ENCODE results near the gene MCM5. TPM values are rescaled to one million over a fixed set of nuclear protein-coding genes. Genes with fewer than 3 reads are reported as not detected.

Gene MCM5
- total and polyA plus RNA-seq, 2 of the 13 experiments (the other 11 are each of a cell fraction or from before 2014, with no cell fraction given) = 40.2 to 93.5 TPM

- TF ChIP-seq DR1 (CRISPR knock-in tag; IDR thresholded peaks at IDR 0.05) = peak; percentile 90
- TF ChIP-seq SRY (CRISPR knock-in tag; IDR thresholded peaks at IDR 0.05) = peak; percentile 69; the same call in 1 of the 2 replicates
- TF ChIP-seq MIER3 (CRISPR knock-in tag; IDR thresholded peaks at IDR 0.05; ENCODE audit: borderline replicate concordance) = no peak
- 0 out of 2 replicates have a peak, but pooled peaks have one; percentile 26 for TF ChIP-seq ZNF317 (CRISPR knock-in tag; IDR thresholded peaks at IDR 0.05)
- TF ChIP-seq NAIF1 (CRISPR knock-in tag; IDR thresholded peaks at IDR 0.05; ENCODE audit: borderline replicate concordance) = peak; percentile 35; the same call in 1 of the 2 replicates
- no peak for TF ChIP-seq JUNB (CRISPR knock-in tag; IDR thresholded peaks at IDR 0.05; ENCODE audit: borderline replicate concordance)
- TF ChIP-seq ZNF782 (CRISPR knock-in tag; IDR thresholded peaks at IDR 0.05; ENCODE audit: borderline replicate concordance) = peak; percentile 62; the same call in 1 of the 2 replicates
- peak; percentile 40; the same call in 1 of the 2 replicates for TF ChIP-seq BCL3 (CRISPR knock-in tag; IDR thresholded peaks at IDR 0.05)
- TF ChIP-seq ATF6 (CRISPR knock-in tag; conservative IDR thresholded peaks at IDR 0.05) = no peak
- TF ChIP-seq ZFP82 (CRISPR knock-in tag; IDR thresholded peaks at IDR 0.05; ENCODE audit: borderline replicate concordance) = no peak
- peak; percentile 69 for TF ChIP-seq SALL1 (CRISPR knock-in tag; IDR thresholded peaks at IDR 0.05)
- 0 out of 2 replicates have a peak, but pooled peaks have one; percentile 11 for TF ChIP-seq ZNF629 (CRISPR knock-in tag; conservative IDR thresholded peaks at IDR 0.05)
- no peak for TF ChIP-seq ZBTB40 (IDR thresholded peaks at IDR 0.05)
- no peak; the same call in 1 of the 2 replicates for TF ChIP-seq ZBTB40 (CRISPR knock-in tag; IDR thresholded peaks at IDR 0.05)
- TF ChIP-seq TSC22D2 (CRISPR knock-in tag; IDR thresholded peaks at IDR 0.05; ENCODE audit: borderline replicate concordance) = no peak; the same call in 1 of the 2 replicates
- no peak for TF ChIP-seq SYNCRIP (IDR thresholded peaks at IDR 0.05; ENCODE audit: insufficient read depth, low read depth, low read length)
Observed at GRCh38 chr22:35380537-35381423, 19.2 kb upstream of the MCM5 start, which contains the start of gene HMOX1 (continued).

All from HepG2 (cell line).